GM18508 (cell line): ENCODE results near the gene TRAM2.
A peak's percentile ranks its signal among the peaks of the same experiment; 100 is the strongest.

Experiments used
- ATAC-seq: cut with Tn5 transposase; IDR thresholded peaks from one replicate; pipeline ENCODE4 v1.9.1; 2021; ENCODE audit warnings: moderate number of reproducible peaks; ENCODE audit not compliant: insufficient read depth, unreplicated experiment

TRAM2 gene, protein sequence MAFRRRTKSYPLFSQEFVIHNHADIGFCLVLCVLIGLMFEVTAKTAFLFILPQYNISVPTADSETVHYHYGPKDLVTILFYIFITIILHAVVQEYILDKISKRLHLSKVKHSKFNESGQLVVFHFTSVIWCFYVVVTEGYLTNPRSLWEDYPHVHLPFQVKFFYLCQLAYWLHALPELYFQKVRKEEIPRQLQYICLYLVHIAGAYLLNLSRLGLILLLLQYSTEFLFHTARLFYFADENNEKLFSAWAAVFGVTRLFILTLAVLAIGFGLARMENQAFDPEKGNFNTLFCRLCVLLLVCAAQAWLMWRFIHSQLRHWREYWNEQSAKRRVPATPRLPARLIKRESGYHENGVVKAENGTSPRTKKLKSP

DNA sequence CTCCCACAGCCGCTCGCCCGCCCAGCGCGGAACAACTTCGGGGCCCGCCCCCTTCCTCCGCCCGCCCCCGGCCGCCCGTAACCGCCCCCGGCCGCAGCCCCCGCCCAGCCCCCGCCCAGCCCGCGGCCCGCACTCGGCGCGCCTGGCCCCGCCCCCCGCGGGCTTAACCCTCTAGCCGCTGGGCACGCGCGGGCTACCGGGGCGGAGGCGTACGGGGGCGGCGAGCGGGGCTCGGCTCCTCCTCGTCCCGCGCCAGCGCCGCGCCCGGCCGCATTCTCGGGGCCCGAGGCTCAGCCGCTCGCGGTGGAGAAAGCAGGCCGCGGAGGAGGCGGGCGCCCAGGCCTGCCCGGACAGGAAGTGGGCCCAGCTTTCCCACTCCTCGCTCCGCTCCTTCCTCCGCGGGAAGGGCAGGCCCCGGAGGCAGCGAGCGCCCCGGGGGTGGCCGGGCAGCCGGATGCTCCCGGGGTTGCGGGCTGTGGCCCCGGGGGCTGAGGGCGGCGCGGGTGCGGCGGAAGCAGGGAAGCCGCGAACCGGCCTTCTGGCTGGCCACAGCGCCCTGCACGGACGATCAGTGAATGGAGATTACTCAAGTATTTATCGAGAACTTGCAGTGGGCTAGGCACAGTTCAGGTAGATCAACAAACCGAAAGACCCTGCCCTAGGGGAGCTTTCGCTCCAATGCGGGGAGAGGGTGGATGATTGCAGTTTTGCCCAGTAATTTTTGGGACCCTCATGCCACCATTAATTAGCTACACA, at the start of gene TRAM2:
TSS of gene TRAM2 (minus strand) at position 39 of the 756 bp plus-strand sequence. CDS start 145 bp downstream, outside the sequence.
- peak; percentile 30 for ATAC-seq

DNA sequence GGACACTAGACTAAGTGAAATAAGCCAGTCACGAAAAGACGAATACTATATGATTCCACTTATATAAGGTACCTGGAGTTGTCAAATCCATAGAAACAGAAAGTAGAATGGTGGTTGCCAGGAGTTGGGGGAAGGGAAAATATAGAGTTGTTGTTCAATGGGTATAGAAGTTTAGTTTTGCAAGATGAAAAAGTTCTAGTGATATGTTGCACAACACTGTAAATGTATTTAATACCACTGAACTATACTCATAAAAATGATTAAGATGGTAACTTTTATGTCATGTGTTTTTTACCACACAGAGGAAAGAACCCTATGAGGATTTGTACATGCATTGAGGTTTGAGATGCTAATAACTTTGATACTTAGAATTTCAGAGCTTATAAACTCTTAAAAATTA, 46.0 kb upstream of the TRAM2 start:
- ATAC-seq = no peak

- no peak for ATAC-seq
These were observed 44.8 kb upstream of the TRAM2 start for GRCh38 chr6:52621631-52622030.

DNA sequence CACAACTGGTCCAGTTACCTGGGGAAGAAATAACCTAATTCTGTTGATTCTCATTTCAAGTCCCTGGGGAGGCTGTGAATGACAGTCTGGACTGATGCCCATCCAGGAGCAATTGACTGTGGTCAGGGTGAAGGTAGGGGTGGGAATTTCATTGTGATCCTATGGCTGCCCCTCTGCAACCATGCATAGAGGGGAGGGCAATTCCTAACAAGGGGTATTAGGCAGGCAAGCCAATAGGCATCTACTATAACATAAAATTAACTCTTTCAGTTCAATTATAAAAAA, 44.0 kb upstream of the TRAM2 start:
- ATAC-seq = no peak

- no peak for ATAC-seq
These were observed 43.4 kb upstream of the TRAM2 start for GRCh38 chr6:52620055-52620905.

- ATAC-seq = no peak
These were observed 40.2 kb upstream of the TRAM2 start for GRCh38 chr6:52617087-52617486.

DNA sequence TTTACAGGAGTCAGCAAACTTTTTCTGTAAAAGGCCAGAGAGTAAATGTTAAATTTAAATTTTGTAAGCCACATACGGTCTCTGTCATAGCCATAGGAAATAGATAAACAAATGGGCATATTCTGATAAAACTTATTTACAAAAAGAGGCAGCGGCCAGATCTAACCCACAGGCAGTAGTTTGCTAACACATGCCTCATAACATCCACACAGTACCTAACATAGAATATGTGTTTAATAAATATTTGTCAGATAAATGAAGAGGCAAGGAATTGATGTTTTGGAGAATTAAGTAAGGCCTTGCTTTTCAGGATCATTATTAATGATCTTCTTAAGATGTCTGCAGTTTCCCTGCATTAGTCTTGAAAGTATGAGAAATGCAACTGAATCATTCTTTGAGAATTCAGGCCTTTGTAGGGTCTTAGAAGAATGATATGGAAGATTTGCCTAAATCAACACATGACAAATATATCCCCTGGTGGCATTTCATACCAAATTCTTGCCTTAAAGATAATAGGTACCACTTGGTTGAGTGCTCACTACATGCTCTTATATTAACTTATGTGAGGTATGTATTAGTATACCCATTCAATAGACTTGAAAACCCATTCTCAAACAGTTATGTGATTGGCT, 39.3 kb upstream of the TRAM2 start:
- no peak for ATAC-seq

DNA sequence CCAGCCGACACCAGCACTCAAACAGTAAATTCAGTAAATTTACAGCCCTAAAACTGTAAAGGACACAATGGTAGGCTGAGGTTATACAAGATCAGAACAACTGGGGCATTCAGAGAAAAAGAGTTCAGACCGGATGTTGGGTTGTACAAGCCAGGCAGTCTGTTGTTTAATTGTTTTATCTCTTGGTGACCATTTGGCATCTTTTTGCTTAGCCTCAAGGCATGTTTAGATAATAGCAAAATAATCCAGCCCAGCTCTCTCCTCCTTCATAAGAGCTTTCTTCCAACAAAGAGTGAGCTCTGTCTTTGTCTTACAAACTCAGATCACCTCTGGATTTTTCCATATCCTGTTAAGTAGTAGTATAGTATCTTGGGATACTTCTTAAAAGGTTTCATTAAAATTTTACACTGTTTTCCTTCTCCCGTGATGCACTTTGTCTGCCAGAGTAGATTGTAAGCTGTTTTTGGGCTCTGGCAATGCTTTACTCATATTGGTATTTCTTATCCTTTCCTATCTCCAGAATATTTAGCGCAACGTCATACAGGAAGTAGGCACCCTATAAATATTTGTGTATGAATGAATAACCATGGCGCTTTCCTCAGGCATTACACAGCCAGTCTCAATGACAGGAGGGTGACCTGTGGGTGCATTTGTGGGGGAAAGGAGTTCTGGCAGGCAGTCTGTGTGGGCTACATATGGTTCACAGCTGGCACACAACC, 35.6 kb upstream of the TRAM2 start:
- ATAC-seq = no peak

- ATAC-seq = no peak
These were observed 35.0 kb upstream of the TRAM2 start for GRCh38 chr6:52611833-52612232.

DNA sequence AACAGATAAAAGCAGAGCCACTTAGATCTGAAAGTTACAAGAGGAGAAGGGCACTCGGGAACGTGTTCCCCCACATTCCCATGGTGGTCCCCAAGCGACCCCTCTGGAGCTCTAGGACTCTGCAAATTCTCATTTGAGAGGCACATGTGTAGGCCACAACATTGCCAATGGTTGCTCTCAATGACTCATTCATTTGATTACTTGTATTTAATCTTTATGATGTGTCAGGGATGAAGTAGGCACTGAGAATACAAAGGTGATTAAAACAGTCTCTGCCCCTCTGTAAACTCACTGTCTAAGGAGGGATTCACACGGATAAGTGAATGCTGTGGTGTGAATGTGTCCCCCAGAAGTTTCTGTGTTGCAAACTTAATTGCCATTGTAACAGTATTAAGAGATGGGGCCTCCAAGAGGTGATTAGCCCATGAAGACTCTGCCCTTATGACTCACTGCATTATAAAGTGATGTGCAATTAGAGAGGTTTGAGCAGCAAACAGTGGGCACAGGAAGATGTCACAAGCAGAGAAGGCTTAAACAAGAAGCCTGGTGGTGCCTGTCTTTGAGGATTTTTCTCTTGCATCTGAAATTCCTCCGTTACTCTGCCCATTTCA, 34.0 kb upstream of the TRAM2 start:
- no peak for ATAC-seq

DNA sequence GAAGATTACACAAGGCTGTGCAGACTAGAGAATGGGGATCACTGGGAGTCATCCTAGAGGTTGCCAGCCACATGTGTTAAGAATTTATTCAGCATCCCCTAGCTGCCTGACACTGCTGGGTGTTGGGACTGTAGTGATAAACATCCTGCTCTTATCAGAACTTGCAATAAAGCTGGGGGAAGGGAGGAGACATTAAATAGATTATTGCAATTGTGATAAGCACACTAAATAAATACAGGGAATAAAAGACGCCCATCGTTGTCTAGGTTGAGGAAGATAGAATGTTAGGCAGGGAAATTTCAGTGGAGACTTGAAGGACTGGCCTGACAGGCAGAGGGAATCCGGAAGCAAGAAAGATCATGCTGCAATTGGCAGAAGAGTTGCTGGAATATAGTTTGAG, 33.2 kb upstream of the TRAM2 start:
- ATAC-seq = no peak

DNA sequence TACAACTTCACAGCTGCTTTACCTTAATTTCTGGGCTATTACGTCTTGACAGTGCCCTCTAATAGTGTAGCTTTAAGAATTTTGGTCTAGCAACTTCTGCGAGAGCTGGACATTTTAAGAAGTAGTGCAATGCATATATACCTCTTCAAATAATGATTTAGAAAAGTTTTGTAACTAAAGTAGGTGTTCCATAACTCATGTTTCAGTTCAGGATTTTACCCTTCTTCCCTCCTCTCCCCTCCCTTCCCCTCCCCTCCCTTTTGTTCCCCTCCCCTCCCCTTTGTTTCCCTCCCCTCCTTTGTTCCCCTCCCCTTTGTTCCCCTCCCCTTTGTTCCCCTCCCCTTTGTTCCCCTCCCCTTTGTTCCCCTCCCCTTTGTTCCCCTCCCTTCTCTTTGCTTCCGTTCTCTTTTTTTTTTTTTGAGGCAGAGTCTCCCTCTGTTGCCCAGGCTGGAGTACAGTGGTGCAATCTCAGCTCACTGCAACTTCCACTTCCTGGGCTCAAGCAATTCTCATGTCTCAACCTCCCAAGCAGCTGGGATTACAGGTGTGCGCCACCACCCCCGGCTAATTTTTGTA, 28.8 kb upstream of the TRAM2 start:
- ATAC-seq = no peak

DNA sequence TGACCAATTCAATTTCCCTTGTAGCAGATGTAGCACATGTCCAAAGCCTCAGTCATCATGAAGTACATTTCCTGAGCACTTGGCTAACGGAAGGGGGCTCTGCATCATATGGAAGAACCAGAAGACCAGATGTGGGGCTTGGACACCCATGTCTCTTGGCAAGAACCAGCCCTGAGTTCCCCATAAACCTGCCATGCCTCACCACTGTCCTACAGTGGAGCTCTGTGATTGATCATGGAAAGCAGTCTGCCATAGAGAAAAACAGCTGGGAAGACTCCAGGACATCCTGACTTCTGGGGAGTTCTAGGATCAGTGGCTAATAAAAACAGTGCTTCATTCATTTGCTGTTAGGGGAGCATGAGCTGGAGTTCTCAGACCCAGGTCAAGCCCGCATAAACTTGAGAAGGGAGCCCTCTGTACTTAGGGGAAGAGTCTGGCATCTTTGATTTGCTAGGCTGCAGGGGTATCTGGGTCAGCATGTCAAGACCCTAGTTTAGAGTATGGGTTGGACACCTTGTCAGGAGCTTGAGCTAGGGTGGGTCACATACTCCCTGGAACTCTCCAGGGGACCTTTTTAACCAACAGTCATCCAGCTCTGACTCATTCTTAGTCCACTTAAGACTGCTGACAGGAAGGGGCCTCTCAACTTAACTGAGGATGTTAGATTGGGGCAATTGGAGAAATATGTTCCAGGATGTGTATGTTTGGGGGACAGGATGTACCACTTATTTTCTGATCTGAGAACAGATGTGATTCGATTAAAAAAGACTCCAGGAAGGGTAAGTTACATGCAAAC, 26.3 kb upstream of the TRAM2 start:
- ATAC-seq = no peak

GRCh38 chr6:52598824-52599190, 21.9 kb upstream of the TRAM2 start:
- no peak for ATAC-seq

- ATAC-seq = no peak
These were observed 21.4 kb upstream of the TRAM2 start for GRCh38 chr6:52598123-52598823.

- no peak for ATAC-seq
These were observed 20.9 kb upstream of the TRAM2 start for GRCh38 chr6:52597738-52598122.

DNA sequence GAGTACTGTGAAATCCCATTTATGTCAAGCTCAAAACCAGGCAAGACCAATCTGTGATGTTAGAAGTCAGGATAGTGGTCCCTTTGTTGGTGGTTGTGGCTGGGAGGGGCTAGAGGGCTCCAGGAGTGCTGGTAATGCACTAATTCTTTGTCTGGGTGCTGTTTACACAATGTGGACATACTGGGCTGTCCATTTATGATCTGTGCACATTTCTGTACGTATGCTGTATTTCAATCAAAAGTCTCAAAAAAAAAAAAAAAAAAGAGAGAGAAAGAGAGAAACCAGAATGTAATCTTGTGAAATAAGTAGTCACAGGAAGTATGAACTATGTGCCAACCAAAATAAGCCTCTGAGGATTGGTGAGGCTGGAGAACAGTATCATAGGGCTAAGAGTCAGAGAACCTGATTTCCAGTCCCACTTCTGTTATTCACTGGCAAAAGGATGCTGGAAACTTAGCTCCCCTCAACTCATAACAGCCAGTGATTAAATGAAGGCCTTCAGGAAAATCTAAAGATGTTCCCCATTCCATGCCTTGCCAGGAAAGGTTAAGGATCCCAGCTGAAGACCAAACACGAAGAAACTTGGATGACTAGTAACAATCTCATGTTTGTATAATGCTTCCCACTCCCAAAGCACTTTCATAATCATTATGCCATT, 19.6 kb upstream of the TRAM2 start:
- no peak for ATAC-seq

DNA sequence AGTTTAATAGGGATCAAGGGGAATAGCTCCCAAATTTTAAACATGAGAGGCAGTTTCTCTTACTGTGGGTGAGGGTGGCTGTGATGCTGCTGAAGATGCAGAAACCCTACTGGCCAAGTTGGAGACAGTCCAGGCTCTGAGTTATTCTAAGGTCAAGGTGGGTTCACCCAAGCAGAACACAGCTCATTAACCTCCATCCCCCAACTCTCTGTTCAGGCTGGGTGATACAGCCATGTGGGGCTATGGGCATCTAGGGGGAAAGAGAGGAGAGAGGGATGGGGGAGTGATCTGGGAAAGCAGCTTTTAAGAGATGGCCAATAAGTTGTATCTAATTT, 18.9 kb upstream of the TRAM2 start:
- ATAC-seq = peak; percentile 58
